Hepatocyte (in vitro differentiated cells): Measurements from ENCODE around the gene MEA1. TPM values are rescaled to one million over a fixed set of nuclear protein-coding genes. Genes with fewer than 3 reads are reported as not detected.

Source experiments
- DNase-seq: peaks from one replicate; pipeline ENCODE4 v3.0.0-alpha.2; 2016; ENCODE audit warnings: low spot score
- H2AFZ ChIP-seq: fragments of 200-600 bp; sonication (generic); 2 replicates; pipeline ENCODE4 v1.6.0; 2016; ENCODE audit warnings: antibody characterized with exemption, mild to moderate bottlenecking
- H3K27ac ChIP-seq: fragments of 200-600 bp; sonication (generic); 2 replicates; pipeline ENCODE4 v1.5.1; 2016; ENCODE audit warnings: mild to moderate bottlenecking
- H3K27me3 ChIP-seq: fragments of 200-600 bp; sonication (generic); 2 replicates; pipeline ENCODE4 v1.6.1; 2016
- H3K36me3 ChIP-seq: fragments of 200-600 bp; sonication (generic); replicated peaks from 2 replicates; pipeline ENCODE4 v1.5.1; 2016; ENCODE audit warnings: low read depth; ENCODE audit not compliant: insufficient read depth
- H3K4me1 ChIP-seq: fragments of 200-600 bp; sonication (generic); 2 replicates; pipeline ENCODE4 v1.5.1; 2016; ENCODE audit warnings: mild to moderate bottlenecking, moderate library complexity; ENCODE audit not compliant: insufficient read depth
- H3K4me2 ChIP-seq: fragments of 200-600 bp; sonication (generic); 2 replicates; pipeline ENCODE4 v1.6.0; 2016
- H3K4me3 ChIP-seq: fragments of 200-600 bp; sonication (generic); 2 replicates; pipeline ENCODE4 v1.5.1; 2016; ENCODE audit warnings: mild to moderate bottlenecking
- H3K79me2 ChIP-seq: fragments of 200-600 bp; sonication (generic); 2 replicates; pipeline ENCODE4 v1.6.0; 2017; ENCODE audit warnings: mild to moderate bottlenecking
- H3K9me2 ChIP-seq: fragments of 200-600 bp; sonication (generic); replicated peaks from 2 replicates; pipeline ENCODE4 v1.6.0; 2017; ENCODE audit warnings: mild to moderate bottlenecking; ENCODE audit not compliant: insufficient read depth
- H3K9me3 ChIP-seq: fragments of 200-600 bp; sonication (generic); 2 replicates; pipeline ENCODE4 v1.5.1; 2016; ENCODE audit warnings: low read depth, mild to moderate bottlenecking
- H4K20me1 ChIP-seq: fragments of 200-600 bp; sonication (generic); 2 replicates; pipeline ENCODE4 v1.6.0; 2016; ENCODE audit warnings: mild to moderate bottlenecking; ENCODE audit not compliant: insufficient read depth, poor library complexity, severe bottlenecking
- CTCF ChIP-seq: fragments of 200-600 bp; sonication (generic); IDR thresholded peaks from 2 replicates; pipeline ENCODE4 v1.5.1; 2016; ENCODE audit warnings: antibody characterized with exemption, mild to moderate bottlenecking; ENCODE audit not compliant: poor library complexity
- EZH2 ChIP-seq: fragments of 200-600 bp; sonication (generic); IDR thresholded peaks from 2 replicates; pipeline ENCODE4 v1.6.1; 2016; ENCODE audit warnings: antibody characterized with exemption, mild to moderate bottlenecking, borderline replicate concordance
- EZH2phosphoT487 ChIP-seq: fragments of 200-600 bp; sonication (generic); IDR thresholded peaks from one replicate; pipeline ENCODE4 v1.6.1; 2018; ENCODE audit warnings: antibody characterized with exemption, mild to moderate bottlenecking, low read depth, moderate library complexity; ENCODE audit not compliant: unreplicated experiment, severe bottlenecking
- WGBS: methylation state at CpG from one replicate; pipeline ENCODE4 v1.1.6; 2016; ENCODE audit warnings: low lambda C conversion rate; ENCODE audit errors: missing lambda C conversion rate; 5-methylcytosine and 5-hydroxymethylcytosine counted together
- polyA plus RNA-seq: library from polyadenylated mRNA; unstranded; fragments of >200 nt; fragmentation: Nextera tagmentation; extraction: Ambion mirVana; gene quantifications from 2 replicates; pipeline ENCODE4 v1.2.1, GENCODE V29; 2016
- total RNA-seq: library from RNA; depleted of rRNA; stranded (reverse); fragments of >200 nt; gene quantifications from 2 replicates; pipeline ENCODE4 v1.2.3, GENCODE V29; 2014

Gene MEA1
- total and polyA plus RNA-seq, 2 experiments from 2014 or later = 73.3 to 127 TPM

GRCh38 chr6:42968783-42969182 is 45.0 kb downstream of the MEA1 start:
- no peak overlapping the region for H2AFZ ChIP-seq
- H3K79me2 ChIP-seq = no peaks in the 10 kb centered on the region
- no peak for DNase-seq
- no peak overlapping the region for H3K4me3 ChIP-seq
- H3K4me1 ChIP-seq = no peaks in the 10 kb centered on the region
- H3K27ac ChIP-seq = no peak overlapping the region
- no peaks in the 10 kb centered on the region for H3K27me3 ChIP-seq
- H3K9me2 ChIP-seq = no peaks in the 10 kb centered on the region
- no peaks in the 10 kb centered on the region for H3K9me3 ChIP-seq
- no peaks in the 10 kb centered on the region for H4K20me1 ChIP-seq
- 69% methylated on average over 4 of the region's 4 CpGs for WGBS
- no peaks in the 10 kb centered on the region for H3K36me3 ChIP-seq
- TF ChIP-seq CTCF = no peak
- TF ChIP-seq EZH2phosphoT487 = no peak
- TF ChIP-seq EZH2 = no peak
- H3K4me2 ChIP-seq = no peak overlapping the region

GRCh38 chr6:42968126-42968701 is 45.5 kb downstream of the MEA1 start:
- Histone ChIP-seq H2AFZ (no peak overlapping the region), H3K27ac (no peak overlapping the region), H4K20me1 (no peaks in the 10 kb centered on the region), H3K9me3 (no peaks in the 10 kb centered on the region), H3K4me3 (no peak overlapping the region), H3K27me3 (no peaks in the 10 kb centered on the region), H3K36me3 (no peaks in the 10 kb centered on the region), H3K9me2 (no peaks in the 10 kb centered on the region), H3K79me2 (no peaks in the 10 kb centered on the region), H3K4me1 (no peaks in the 10 kb centered on the region), H3K4me2 (no peak overlapping the region)
- TF ChIP-seq CTCF = no peak
- no peak for TF ChIP-seq EZH2
- TF ChIP-seq EZH2phosphoT487 = no peak
- no peak for DNase-seq
- WGBS = 96% methylated on average over 12 of the region's 12 CpGs

- H3K4me3 ChIP-seq = no peak overlapping the region
- no peaks in the 10 kb centered on the region for H3K9me3 ChIP-seq
- H2AFZ ChIP-seq = no peak overlapping the region
- H3K4me1 ChIP-seq = no peaks in the 10 kb centered on the region
- H3K27me3 ChIP-seq = no peaks in the 10 kb centered on the region
- no peak overlapping the region for H3K4me2 ChIP-seq
- no peaks in the 10 kb centered on the region for H3K36me3 ChIP-seq
- no peak for TF ChIP-seq EZH2
- no peak for TF ChIP-seq CTCF
- no peak for TF ChIP-seq EZH2phosphoT487
- H3K79me2 ChIP-seq = no peaks in the 10 kb centered on the region
- no peaks in the 10 kb centered on the region for H3K9me2 ChIP-seq
- DNase-seq = no peak
- no peak overlapping the region for H3K27ac ChIP-seq
- 97% methylated on average over 11 of the region's 11 CpGs for WGBS
- no peaks in the 10 kb centered on the region for H4K20me1 ChIP-seq
Measured at GRCh38 chr6:42967228-42967627, 46.5 kb downstream of the MEA1 start.

GRCh38 chr6:42966571-42966970 is 47.2 kb downstream of the MEA1 start:
- Histone ChIP-seq H3K4me3 (no peak overlapping the region), H3K4me1 (no peaks in the 10 kb centered on the region), H3K9me3 (no peaks in the 10 kb centered on the region), H3K4me2 (no peak overlapping the region), H2AFZ (no peak overlapping the region), H4K20me1 (no peaks in the 10 kb centered on the region), H3K36me3 (no peaks in the 10 kb centered on the region), H3K79me2 (no peaks in the 10 kb centered on the region), H3K9me2 (no peaks in the 10 kb centered on the region), H3K27me3 (no peaks in the 10 kb centered on the region), H3K27ac (no peak overlapping the region)
- TF ChIP-seq EZH2phosphoT487 (no peak), EZH2 (no peak), CTCF (no peak)
- no peak for DNase-seq
- WGBS = 82% methylated on average over 7 of the region's 7 CpGs
